BE2C (cell line): ENCODE measurements around the gene MAP2K2.
A peak's percentile ranks its signal among the peaks of the same experiment; 100 is the strongest.

Experiments used
- DNase-seq: peaks from one replicate; pipeline ENCODE4 v3.0.0-alpha.2; 2020
- H3K27me3 ChIP-seq: fragments of 250-450 bp; sonication (Bioruptor Pico); 2 replicates; pipeline ENCODE4 v1.5.1; 2020; ENCODE audit warnings: mild to moderate bottlenecking
- H3K36me3 ChIP-seq: fragments of 250-450 bp; sonication (Bioruptor Pico); 2 replicates; pipeline ENCODE4 v1.5.1; 2020; ENCODE audit warnings: mild to moderate bottlenecking
- H3K4me1 ChIP-seq: fragments of 250-450 bp; sonication (Bioruptor Pico); 2 replicates; pipeline ENCODE4 v1.5.1; 2020
- H3K4me3 ChIP-seq: 2 replicates; pipeline ENCODE4 v1.5.1; 2011; ENCODE audit warnings: low read depth, low read length
- H3K9me3 ChIP-seq: fragments of 250-450 bp; sonication (Bioruptor Pico); 2 replicates; pipeline ENCODE4 v1.5.1; 2020
- CTCF ChIP-seq: IDR thresholded peaks from 2 replicates; pipeline ENCODE4 v1.5.1; 2012; ENCODE audit warnings: mild to moderate bottlenecking, low read depth, low read length

MAP2K2 gene

GRCh38 chr19:4052993-4053422, 70.9 kb downstream of the MAP2K2 start:
- DNase-seq: no peak
- H3K27me3 ChIP-seq: no peaks in the 10 kb centered on the region
- H3K9me3 ChIP-seq: no peaks in the 10 kb centered on the region
- TF ChIP-seq CTCF: no peak
- H3K36me3 ChIP-seq: peaks cover 68% of the 10 kb centered on the region
- H3K4me1 ChIP-seq: no peaks in the 10 kb centered on the region
- H3K4me3 ChIP-seq: no peak overlapping the region

DNA sequence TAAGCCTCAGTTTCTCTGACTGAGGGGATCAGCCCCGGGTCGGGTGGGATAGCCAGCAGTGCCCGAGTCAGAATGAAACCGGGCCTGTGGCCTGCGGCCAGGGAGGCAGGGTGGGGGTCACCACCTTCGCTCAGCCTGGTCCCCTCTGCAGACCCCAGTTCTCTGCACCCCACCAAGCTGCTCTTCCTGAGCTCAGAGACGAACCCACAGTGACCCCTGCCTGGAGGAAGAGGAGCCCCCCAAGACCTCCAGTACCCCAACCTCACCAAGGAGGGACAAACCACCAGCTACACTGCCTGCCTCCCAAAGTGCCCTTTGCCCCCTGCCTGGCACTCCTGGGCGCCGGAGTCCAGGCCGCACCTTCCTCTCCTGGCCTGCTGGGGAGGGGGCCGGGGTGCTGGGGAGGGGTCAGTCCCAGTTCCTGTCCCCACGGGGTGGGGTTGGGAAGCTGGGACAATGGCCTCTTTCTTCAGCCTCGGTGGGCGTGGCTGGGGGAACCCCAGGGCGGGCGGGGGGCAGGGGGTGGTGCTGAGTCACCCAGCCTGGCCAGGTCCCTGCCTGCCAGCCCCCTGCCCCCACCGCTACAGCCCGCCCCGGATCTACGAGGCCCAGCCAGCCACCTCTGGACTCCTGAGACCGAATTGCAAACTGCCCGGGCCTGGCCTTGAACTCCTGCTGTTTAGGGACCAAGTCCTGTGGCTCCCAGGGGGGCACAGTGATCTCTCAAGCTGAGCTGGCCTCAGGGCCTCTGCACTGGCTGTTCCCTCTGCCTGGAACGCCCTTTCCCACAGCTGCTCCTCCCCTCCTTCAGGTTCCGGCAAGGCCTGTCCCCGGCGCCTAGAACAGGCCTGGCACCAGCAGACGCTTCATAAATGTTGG, 71.6 kb downstream of the MAP2K2 start:
- Histone ChIP-seq H3K36me3 (peaks cover 68% of the 10 kb centered on the region), H3K27me3 (no peaks in the 10 kb centered on the region), H3K9me3 (no peaks in the 10 kb centered on the region), H3K4me1 (no peaks in the 10 kb centered on the region), H3K4me3 (no peak overlapping the region)
- no peak for TF ChIP-seq CTCF
- DNase-seq: peak; percentile 13

GRCh38 chr19:4051175-4052101, 72.5 kb downstream of the MAP2K2 start:
- Histone ChIP-seq H3K9me3 (no peaks in the 10 kb centered on the region), H3K4me1 (no peaks in the 10 kb centered on the region), H3K36me3 (peaks cover 67% of the 10 kb centered on the region), H3K4me3 (no peak overlapping the region), H3K27me3 (no peaks in the 10 kb centered on the region)
- peak; percentile 5 for DNase-seq
- TF ChIP-seq CTCF: no peak

- Histone ChIP-seq H3K27me3 (no peaks in the 10 kb centered on the region), H3K4me1 (no peaks in the 10 kb centered on the region), H3K36me3 (peaks cover 50% of the 10 kb centered on the region), H3K9me3 (no peaks in the 10 kb centered on the region), H3K4me3 (no peak overlapping the region)
- no peak for DNase-seq
- TF ChIP-seq CTCF: no peak
Measured at GRCh38 chr19:4049432-4049831, 74.5 kb downstream of the MAP2K2 start.

- H3K4me3 ChIP-seq: no peak overlapping the region
- no peaks in the 10 kb centered on the region for H3K4me1 ChIP-seq
- TF ChIP-seq CTCF: no peak
- no peaks in the 10 kb centered on the region for H3K27me3 ChIP-seq
- no peaks in the 10 kb centered on the region for H3K9me3 ChIP-seq
- H3K36me3 ChIP-seq: peaks cover 32% of the 10 kb centered on the region
- no peak for DNase-seq
Measured at GRCh38 chr19:4046946-4047683, 76.8 kb downstream of the MAP2K2 start.
